ENCODE data around the gene C16orf87. TPM values are rescaled to one million over a fixed set of nuclear protein-coding genes. Genes with fewer than 3 reads are reported as not detected.
"Not testable (repeated sequence)": the region's sequence is repeated elsewhere in the genome, so short reads cannot be mapped to it uniquely, and the experiment has no call there.

Gene C16orf87
- total RNA-seq, 1 experiment from 2014 or later, result 27.1 TPM

GRCh38 chr16:46785076-46785845, 45.7 kb downstream of the C16orf87 start:
- H3K27me3 ChIP-seq (replicated peaks; ENCODE audit: insufficient read depth, low read depth, low read length, poor library complexity), result no peaks in the 10 kb centered on the region
- ChIA-PET CTCF (no interaction called here), POLR2A (ENCODE audit: low non-redundant PET) (no interaction called here)
- TF ChIP-seq EZH2 (IDR thresholded peaks at IDR 0.05; ENCODE audit: borderline replicate concordance, low read depth, low read length, poor library complexity, severe bottlenecking), result no peak
- no peak for TF ChIP-seq CTCF (conservative IDR thresholded peaks at IDR 0.05; ENCODE audit: low read depth, low read length)
- H3K4me3 ChIP-seq (ENCODE audit: low read depth, low read length, poor library complexity, severe bottlenecking), result no peak overlapping the region
- H3K27ac ChIP-seq (ENCODE audit: low read depth, low read length, poor library complexity, severe bottlenecking), result no peak overlapping the region
- H3K4me1 ChIP-seq (ENCODE audit: insufficient read depth, low read length, poor library complexity, severe bottlenecking), result no peaks in the 10 kb centered on the region
- BruUV-seq (replicated peaks), result no TSS peak
- intact Hi-C loops (cut with micrococcal nuclease; ENCODE audit: unreplicated experiment), result no loop called here
- no peaks in the 10 kb centered on the region for H3K9me3 ChIP-seq (ENCODE audit: low read depth, low read length, poor library complexity, severe bottlenecking)
- no peak for DNase-seq (ENCODE audit: low spot score)
- H3K36me3 ChIP-seq (ENCODE audit: insufficient read depth, low read length, poor library complexity, severe bottlenecking), result no peaks in the 10 kb centered on the region

DNA sequence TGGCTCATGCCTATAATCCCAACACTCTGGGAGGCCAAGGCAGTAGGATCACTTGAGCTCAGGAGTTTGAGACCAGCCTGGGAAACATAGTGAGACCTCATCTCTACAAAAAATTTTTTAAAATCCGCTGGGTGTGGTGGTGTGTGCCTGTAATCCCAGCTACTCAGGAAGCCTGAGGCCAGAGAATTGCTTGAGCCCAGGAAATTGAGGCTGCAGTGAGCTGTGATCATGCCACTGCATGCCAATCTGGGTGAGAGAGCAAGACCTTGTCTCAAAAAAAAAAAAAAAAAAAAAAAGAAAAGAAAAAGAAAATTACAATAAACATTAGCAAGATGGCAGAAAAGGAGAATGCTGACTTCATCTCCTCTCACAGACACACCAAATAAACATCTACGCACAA, 46.4 kb downstream of the C16orf87 start:
- H3K27me3 ChIP-seq (replicated peaks; ENCODE audit: insufficient read depth, low read depth, low read length, poor library complexity); H3K4me3 ChIP-seq (ENCODE audit: low read depth, low read length, poor library complexity, severe bottlenecking); BruUV-seq (replicated peaks); DNase-seq (ENCODE audit: low spot score); intact Hi-C loops (cut with micrococcal nuclease; ENCODE audit: unreplicated experiment); H3K4me1 ChIP-seq (ENCODE audit: insufficient read depth, low read length, poor library complexity, severe bottlenecking); H3K9me3 ChIP-seq (ENCODE audit: low read depth, low read length, poor library complexity, severe bottlenecking); H3K27ac ChIP-seq (ENCODE audit: low read depth, low read length, poor library complexity, severe bottlenecking); H3K36me3 ChIP-seq (ENCODE audit: insufficient read depth, low read length, poor library complexity, severe bottlenecking); CTCF ChIA-PET: not testable (repeated sequence)
- POLR2A ChIA-PET (ENCODE audit: low non-redundant PET), result interaction anchor here (0.6 kb wide), 1 partner anchor 11 kb away, joined by 3 read pairs; no protein-coding TSS in a partner anchor

DNA sequence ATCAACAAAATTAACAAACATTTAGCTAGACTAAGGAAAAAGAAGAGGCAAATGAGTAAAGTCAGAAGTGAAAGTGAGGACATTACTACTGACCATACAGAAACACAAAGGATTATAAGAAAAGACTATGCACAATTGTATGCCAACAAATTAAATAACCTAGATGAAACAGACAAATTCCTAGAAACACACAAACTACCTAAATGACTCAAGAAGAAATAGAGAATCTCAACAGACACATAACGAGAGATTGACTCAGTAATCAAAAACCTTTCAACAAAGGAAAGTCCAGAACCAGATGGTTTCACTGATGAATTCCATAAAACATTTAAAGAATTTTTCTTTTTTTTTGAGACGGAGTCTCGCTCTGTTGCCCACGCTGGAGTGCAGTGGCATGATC, 47.2 kb downstream of the C16orf87 start:
- Histone ChIP-seq H3K27ac (ENCODE audit: low read depth, low read length, poor library complexity, severe bottlenecking) (no peak overlapping the region), H3K4me3 (ENCODE audit: low read depth, low read length, poor library complexity, severe bottlenecking) (no peak overlapping the region), H3K27me3 (replicated peaks; ENCODE audit: insufficient read depth, low read depth, low read length, poor library complexity) (no peaks in the 10 kb centered on the region), H3K4me1 (ENCODE audit: insufficient read depth, low read length, poor library complexity, severe bottlenecking) (no peaks in the 10 kb centered on the region), H3K36me3 (ENCODE audit: insufficient read depth, low read length, poor library complexity, severe bottlenecking) (no peaks in the 10 kb centered on the region), H3K9me3 (ENCODE audit: low read depth, low read length, poor library complexity, severe bottlenecking) (no peaks in the 10 kb centered on the region)
- ChIA-PET CTCF (interaction anchor here (0.6 kb wide), 1 partner anchor 18 kb away, joined by 3 read pairs; no protein-coding TSS in a partner anchor), POLR2A (ENCODE audit: low non-redundant PET) (no interaction called here)
- BruUV-seq (replicated peaks), result no TSS peak
- no peak for DNase-seq (ENCODE audit: low spot score)
- intact Hi-C loops (cut with micrococcal nuclease; ENCODE audit: unreplicated experiment), result no loop called here
- TF ChIP-seq CTCF (conservative IDR thresholded peaks at IDR 0.05; ENCODE audit: low read depth, low read length), result no peak
- no peak for TF ChIP-seq EZH2 (IDR thresholded peaks at IDR 0.05; ENCODE audit: borderline replicate concordance, low read depth, low read length, poor library complexity, severe bottlenecking)

DNA sequence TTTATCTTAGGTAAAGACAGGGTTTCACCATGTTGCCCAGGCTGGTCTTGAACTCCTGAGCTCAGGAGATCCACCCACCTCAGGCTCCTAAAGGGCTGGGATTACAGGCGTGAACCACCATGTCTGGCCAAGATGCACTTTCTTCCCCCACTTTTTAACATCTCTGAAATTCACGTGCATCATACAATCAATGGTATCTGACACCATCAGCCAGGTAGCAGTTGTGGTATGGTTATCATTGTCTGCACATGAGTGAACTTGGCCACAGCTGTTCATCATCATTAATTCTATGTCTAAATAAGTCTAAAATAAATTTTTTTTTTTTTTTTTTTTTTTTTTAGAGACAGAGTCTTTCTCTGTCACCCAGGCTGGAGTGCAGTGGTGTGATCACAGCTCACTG, 48.7 kb downstream of the C16orf87 start:
- Histone ChIP-seq H3K36me3 (ENCODE audit: insufficient read depth, low read length, poor library complexity, severe bottlenecking) (no peaks in the 10 kb centered on the region), H3K4me1 (ENCODE audit: insufficient read depth, low read length, poor library complexity, severe bottlenecking) (no peaks in the 10 kb centered on the region), H3K27me3 (replicated peaks; ENCODE audit: insufficient read depth, low read depth, low read length, poor library complexity) (no peaks in the 10 kb centered on the region), H3K9me3 (ENCODE audit: low read depth, low read length, poor library complexity, severe bottlenecking) (no peaks in the 10 kb centered on the region), H3K4me3 (ENCODE audit: low read depth, low read length, poor library complexity, severe bottlenecking) (no peak overlapping the region), H3K27ac (ENCODE audit: low read depth, low read length, poor library complexity, severe bottlenecking) (no peak overlapping the region)
- ChIA-PET CTCF (no interaction called here), POLR2A (ENCODE audit: low non-redundant PET) (no interaction called here)
- TF ChIP-seq CTCF (conservative IDR thresholded peaks at IDR 0.05; ENCODE audit: low read depth, low read length) (no peak), EZH2 (IDR thresholded peaks at IDR 0.05; ENCODE audit: borderline replicate concordance, low read depth, low read length, poor library complexity, severe bottlenecking) (no peak)
- DNase-seq (ENCODE audit: low spot score), result no peak
- BruUV-seq (replicated peaks), result no TSS peak
- intact Hi-C loops (cut with micrococcal nuclease; ENCODE audit: unreplicated experiment), result no loop called here

Measured in A673 (cell line).